Tibial nerve (tissue), 4 donors: ENCODE data around the gene RNU1-2.
"Not testable (repeated sequence)": the region's sequence is repeated elsewhere in the genome, so short reads cannot be mapped to it uniquely, and the experiment has no call there.

Experiments used
- EP300 ChIP-seq, 2 donors: sonication (generic); formaldehyde crosslinking; IDR thresholded peaks; one replicate each; pipeline ENCODE4 v1.6.1; 2017; ENCODE audit warnings: antibody characterized with exemption in 2 of 2, mild to moderate bottlenecking in 1 of 2
- POLR2A ChIP-seq, 2 donors: fragments of 450-650 bp; IDR thresholded peaks; one replicate each; pipeline ENCODE4 v1.6.1; 2017; ENCODE audit warnings: antibody characterized with exemption in 2 of 2, mild to moderate bottlenecking in 2 of 2, moderate library complexity in 2 of 2
- TF ChIP-seq, protein P1 (sequence below), 5 experiments: fragments of 200-600 bp in 3 of 5; fragments of 450-650 bp in 2 of 5; sonication (generic) in 3 of 5; IDR thresholded peaks; one replicate each; pipeline ENCODE4 v1.5.1; 2016 to 2019; ENCODE audit warnings: antibody characterized with exemption in 5 of 5, mild to moderate bottlenecking in 3 of 5, moderate library complexity in 2 of 5

DNA sequence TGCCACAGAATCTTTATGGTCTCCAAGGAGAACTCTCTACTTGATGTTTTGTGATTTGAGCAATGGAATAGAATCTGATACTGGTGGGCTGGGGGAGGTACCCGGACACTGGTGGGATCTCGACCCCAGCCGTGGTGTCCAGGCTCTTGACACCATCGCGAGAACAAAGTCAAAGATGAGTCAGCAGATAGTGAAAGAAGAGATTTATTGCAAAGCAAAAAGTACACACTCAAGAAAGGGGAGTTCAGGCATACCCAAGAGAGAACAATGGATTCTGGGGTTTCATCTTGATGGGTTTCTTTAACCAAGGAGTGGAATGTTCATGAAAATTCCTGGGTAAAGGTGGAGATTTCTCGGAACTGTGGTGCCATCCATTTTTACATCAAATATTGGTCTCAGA, 1.4 kb upstream of the RNU1-2 start:
- TF ChIP-seq, protein P1, sequence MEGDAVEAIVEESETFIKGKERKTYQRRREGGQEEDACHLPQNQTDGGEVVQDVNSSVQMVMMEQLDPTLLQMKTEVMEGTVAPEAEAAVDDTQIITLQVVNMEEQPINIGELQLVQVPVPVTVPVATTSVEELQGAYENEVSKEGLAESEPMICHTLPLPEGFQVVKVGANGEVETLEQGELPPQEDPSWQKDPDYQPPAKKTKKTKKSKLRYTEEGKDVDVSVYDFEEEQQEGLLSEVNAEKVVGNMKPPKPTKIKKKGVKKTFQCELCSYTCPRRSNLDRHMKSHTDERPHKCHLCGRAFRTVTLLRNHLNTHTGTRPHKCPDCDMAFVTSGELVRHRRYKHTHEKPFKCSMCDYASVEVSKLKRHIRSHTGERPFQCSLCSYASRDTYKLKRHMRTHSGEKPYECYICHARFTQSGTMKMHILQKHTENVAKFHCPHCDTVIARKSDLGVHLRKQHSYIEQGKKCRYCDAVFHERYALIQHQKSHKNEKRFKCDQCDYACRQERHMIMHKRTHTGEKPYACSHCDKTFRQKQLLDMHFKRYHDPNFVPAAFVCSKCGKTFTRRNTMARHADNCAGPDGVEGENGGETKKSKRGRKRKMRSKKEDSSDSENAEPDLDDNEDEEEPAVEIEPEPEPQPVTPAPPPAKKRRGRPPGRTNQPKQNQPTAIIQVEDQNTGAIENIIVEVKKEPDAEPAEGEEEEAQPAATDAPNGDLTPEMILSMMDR (IDR thresholded peaks at IDR 0.05) = not testable (repeated sequence)
- TF ChIP-seq POLR2A, EP300 (IDR thresholded peaks at IDR 0.05): not testable (repeated sequence)
